GM12801 (cell line): ENCODE data around the gene AFF3.

Experiments used
- CTCF ChIP-seq: IDR thresholded peaks from one replicate; pipeline ENCODE4 v1.5.1; 2011; ENCODE audit warnings: control low read depth; ENCODE audit not compliant: insufficient read length; ENCODE audit errors: extremely low read depth

The AFF3 gene

GRCh38 chr2:99634234-99634633, 508.2 kb downstream of the AFF3 start:
- no peak for TF ChIP-seq CTCF

- TF ChIP-seq CTCF: no peak
These were observed 510.7 kb downstream of the AFF3 start for GRCh38 chr2:99631700-99632099.

- TF ChIP-seq CTCF: no peak
These were observed 513.1 kb downstream of the AFF3 start for GRCh38 chr2:99629320-99629719.

GRCh38 chr2:99626158-99626557, 516.2 kb downstream of the AFF3 start:
- no peak for TF ChIP-seq CTCF

GRCh38 chr2:99624677-99625076, 517.7 kb downstream of the AFF3 start:
- TF ChIP-seq CTCF: no peak

GRCh38 chr2:99623613-99624012, 518.8 kb downstream of the AFF3 start:
- no peak for TF ChIP-seq CTCF

GRCh38 chr2:99623035-99623434, 519.4 kb downstream of the AFF3 start:
- no peak for TF ChIP-seq CTCF

GRCh38 chr2:99622534-99622933, 519.9 kb downstream of the AFF3 start:
- no peak for TF ChIP-seq CTCF
